NCI-H2107 treated with DMSO at 0.1 percent for 48 hours (cell line): ENCODE results near the gene ELF4.
"Not testable (repeated sequence)": the region's sequence is repeated elsewhere in the genome, so short reads cannot be mapped to it uniquely, and the experiment has no call there.

Experiments
- DNase-seq: peaks from one replicate; lab custom pipeline; 2025; ENCODE audit not compliant: unreplicated experiment; lab: John Stamatoyannopoulos, UW

ELF4 gene

GRCh38 chrX:130115119-130115885 lies 5.0 kb upstream of the ELF4 start:
- not testable (repeated sequence) for DNase-seq

GRCh38 chrX:130114141-130114588 lies 3.9 kb upstream of the ELF4 start:
- no peak for DNase-seq

- DNase-seq: no peak
These were observed 1.2 kb upstream of the ELF4 start for GRCh38 chrX:130111220-130112154.

GRCh38 chrX:130109429-130110378 lies 593 bp downstream of the ELF4 start:
- no peak for DNase-seq

- no peak for DNase-seq
These were observed 1.5 kb downstream of the ELF4 start for GRCh38 chrX:130108647-130109428.

- no peak for DNase-seq
These were observed 4.2 kb downstream of the ELF4 start for GRCh38 chrX:130106071-130106470.

- DNase-seq: no peak
These were observed 5.1 kb downstream of the ELF4 start for GRCh38 chrX:130105244-130105643.

GRCh38 chrX:130103605-130104004 lies 6.7 kb downstream of the ELF4 start:
- DNase-seq: no peak

GRCh38 chrX:130100180-130100579 lies 10.1 kb downstream of the ELF4 start:
- peak; percentile 24 for DNase-seq

- no peak for DNase-seq
These were observed 12.1 kb downstream of the ELF4 start for GRCh38 chrX:130098210-130098552.

GRCh38 chrX:130097507-130098209 lies 12.6 kb downstream of the ELF4 start:
- DNase-seq: no peak

- DNase-seq: no peak
These were observed 14.9 kb downstream of the ELF4 start for GRCh38 chrX:130095249-130096030.

GRCh38 chrX:130094696-130095095 lies 15.6 kb downstream of the ELF4 start:
- DNase-seq: no peak

- no peak for DNase-seq
These were observed 17.0 kb downstream of the ELF4 start for GRCh38 chrX:130093271-130093670.

GRCh38 chrX:130091980-130092522 lies 18.2 kb downstream of the ELF4 start:
- DNase-seq: no peak

- no peak for DNase-seq
These were observed 19.9 kb downstream of the ELF4 start for GRCh38 chrX:130090364-130090763.

- peak; percentile 89 for DNase-seq
These were observed 23.7 kb downstream of the ELF4 start for GRCh38 chrX:130086447-130087206.
